H1 (cell line): ENCODE data around the gene THAP7. TPM values are rescaled to one million over a fixed set of nuclear protein-coding genes. Genes with fewer than 3 reads are reported as not detected.

ENCODE experiments used
- CTCF ChIA-PET: fragments of 300-600 bp; sonication (Branson Sonifier 250); formaldehyde crosslinking; loops from one replicate; lab custom pipeline; 2021; ENCODE audit not compliant: partially characterized antibody; lab: Charles Lee
- POLR2A ChIA-PET: fragments of 300-600 bp; sonication (Branson Sonifier 250); formaldehyde crosslinking; loops from one replicate; lab custom pipeline; 2021; ENCODE audit warnings: inconsistent platforms; ENCODE audit not compliant: partially characterized antibody; lab: Charles Lee
- DNase-seq, 2 experiments: peaks; one replicate each; pipeline versions ENCODE4 v3.0.0 to v3.0.0-alpha.2; 2010 to 2022; ENCODE audit warnings: low spot score in 2 of 2, low read depth in 1 of 2, mixed read lengths in 1 of 2
- FAIRE-seq: peaks from 2 replicates; lab custom pipeline; 2011; peaks lifted over from hg19 to GRCh38; lab: Jason Lieb, UNC
- H2AFZ ChIP-seq: 2 replicates; pipeline ENCODE4 v1.8.1; 2012; ENCODE audit warnings: low read length, inconsistent platforms
- H2AK5ac ChIP-seq: 2 replicates; pipeline ENCODE4 v1.6.1; 2013; ENCODE audit warnings: low read depth, low read length
- H2BK120ac ChIP-seq: replicated peaks from 2 replicates; pipeline ENCODE3; 2013; ENCODE audit warnings: low read depth, low read length, inconsistent platforms
- H2BK12ac ChIP-seq: 2 replicates; pipeline ENCODE4 v1.6.1; 2013; ENCODE audit warnings: low read depth, low read length
- H2BK15ac ChIP-seq: 2 replicates; pipeline ENCODE4 v1.6.1; 2013; ENCODE audit warnings: low read length
- H2BK20ac ChIP-seq: 2 replicates; pipeline ENCODE4 v1.6.1; 2013; ENCODE audit warnings: low read length
- H2BK5ac ChIP-seq: 2 replicates; pipeline ENCODE4 v1.6.1; 2013; ENCODE audit warnings: low read depth, low read length
- H3K14ac ChIP-seq: 2 replicates; pipeline ENCODE4 v1.6.1; 2013; ENCODE audit warnings: inconsistent platforms; ENCODE audit not compliant: insufficient read length
- H3K18ac ChIP-seq: 2 replicates; pipeline ENCODE4 v1.6.1; 2013; ENCODE audit warnings: low read length; ENCODE audit errors: extremely low read depth
- H3K23ac ChIP-seq: 2 replicates; pipeline ENCODE4 v1.6.1; 2013; ENCODE audit warnings: inconsistent platforms; ENCODE audit not compliant: insufficient read length
- H3K23me2 ChIP-seq: 2 replicates; pipeline ENCODE4 v1.6.1; 2013; ENCODE audit warnings: low read depth, low read length
- H3K27ac ChIP-seq: 2 replicates; pipeline ENCODE4 v1.6.1; 2011; ENCODE audit warnings: low read depth, low read length, inconsistent platforms
- H3K27me3 ChIP-seq, 4 experiments: replicated peaks in 1 of 4; 1 replicate in 1 of 4; 2 replicates in 3 of 4; pipeline versions ENCODE4 v1.6.1 to v1.8.1; 2011 to 2013; ENCODE audit warnings: low read length in 3 of 4, mild to moderate bottlenecking in 3 of 4, inconsistent platforms in 2 of 4, mixed read lengths in 2 of 4, moderate library complexity in 1 of 4; ENCODE audit not compliant: control insufficient read depth in 3 of 4, insufficient read depth in 3 of 4; ENCODE audit errors: extremely low read depth in 1 of 4
- H3K36me3 ChIP-seq, 4 experiments: 2 replicates each; pipeline versions ENCODE4 v1.6.1 to v1.8.1; 2011 to 2013; ENCODE audit warnings: mild to moderate bottlenecking in 4 of 4, low read length in 3 of 4, moderate library complexity in 2 of 4, control low read depth in 1 of 4, inconsistent platforms in 1 of 4; ENCODE audit not compliant: insufficient read depth in 4 of 4, control insufficient read depth in 2 of 4
- H3K4ac ChIP-seq: replicated peaks from 2 replicates; pipeline ENCODE3; 2013; ENCODE audit warnings: low read length, low read depth, mixed read lengths, inconsistent platforms; ENCODE audit not compliant: insufficient read length
- H3K4me1 ChIP-seq, 4 experiments: replicated peaks in 1 of 4; 1 replicate in 1 of 4; 2 replicates in 3 of 4; pipeline versions ENCODE4 v1.6.1 to v1.8.1; 2011 to 2013; ENCODE audit warnings: low read length in 3 of 4, inconsistent platforms in 2 of 4, mixed read lengths in 1 of 4; ENCODE audit not compliant: insufficient read depth in 4 of 4, control insufficient read depth in 3 of 4
- H3K4me2 ChIP-seq, 2 experiments: 2 replicates each; pipeline versions ENCODE4 v1.6.1 to v1.8.1; 2011 to 2013; ENCODE audit warnings: low read depth in 2 of 2, low read length in 2 of 2, control low read depth in 1 of 2, inconsistent platforms in 1 of 2, mild to moderate bottlenecking in 1 of 2; ENCODE audit not compliant: insufficient read depth in 1 of 2
- H3K4me3 ChIP-seq, 4 experiments: fragments of 200-600, 300-600 bp in 1 of 4; sonication (generic), shearing (Covaris generic), sonication (Bioruptor Twin) in 1 of 4; 2 replicates each; pipeline versions ENCODE4 v1.5.1 to v1.8.1; 2011 to 2016; ENCODE audit warnings: low read length in 4 of 4, low read depth in 3 of 4, control low read depth in 2 of 4, inconsistent platforms in 2 of 4, mild to moderate bottlenecking in 2 of 4, mixed read lengths in 1 of 4, moderate library complexity in 1 of 4; ENCODE audit not compliant: insufficient read depth in 2 of 4; ENCODE audit errors: extremely low read depth in 1 of 4
- H3K56ac ChIP-seq: replicated peaks from 2 replicates; pipeline ENCODE3; 2013; ENCODE audit warnings: low read depth, mild to moderate bottlenecking, mixed read lengths, low read length, inconsistent platforms; ENCODE audit not compliant: insufficient read length
- H3K79me1 ChIP-seq: 2 replicates; pipeline ENCODE4 v1.6.1; 2013; ENCODE audit warnings: low read depth, low read length, control low read depth
- H3K79me2 ChIP-seq, 2 experiments: 2 replicates each; pipeline versions ENCODE4 v1.6.1 to v1.8.1; 2012 to 2013; ENCODE audit warnings: low read length in 2 of 2, mild to moderate bottlenecking in 2 of 2, inconsistent platforms in 1 of 2; ENCODE audit not compliant: insufficient read depth in 2 of 2, control insufficient read depth in 1 of 2
- H3K9ac ChIP-seq, 4 experiments: replicated peaks in 1 of 4; 1 replicate in 1 of 4; 2 replicates in 3 of 4; pipeline versions ENCODE4 v1.6.1 to v1.8.1; 2011 to 2013; ENCODE audit warnings: low read depth in 3 of 4, low read length in 3 of 4, control low read depth in 2 of 4, mild to moderate bottlenecking in 2 of 4, moderate library complexity in 2 of 4, inconsistent platforms in 1 of 4; ENCODE audit errors: extremely low read depth in 1 of 4
- H3K9me3 ChIP-seq, 2 experiments: 2 replicates each; pipeline versions ENCODE4 v1.6.1 to v1.8.1; 2012 to 2013; ENCODE audit warnings: mild to moderate bottlenecking in 2 of 2, moderate library complexity in 2 of 2, control low read depth in 1 of 2, inconsistent platforms in 1 of 2, low read depth in 1 of 2, low read length in 1 of 2, mixed read lengths in 1 of 2; ENCODE audit not compliant: insufficient read depth in 2 of 2
- H4K20me1 ChIP-seq, 2 experiments: replicated peaks in 1 of 2; 2 replicates each; pipeline versions ENCODE3 to v1.8.1; 2011 to 2013; ENCODE audit warnings: inconsistent platforms in 2 of 2, low read length in 2 of 2, mild to moderate bottlenecking in 1 of 2; ENCODE audit not compliant: insufficient read depth in 2 of 2, control insufficient read depth in 1 of 2
- H4K5ac ChIP-seq: 2 replicates; pipeline ENCODE4 v1.6.1; 2013; ENCODE audit warnings: low read length, low read depth, mixed read lengths, inconsistent platforms; ENCODE audit not compliant: insufficient read length
- H4K8ac ChIP-seq: 2 replicates; pipeline ENCODE4 v1.8.0; 2013; ENCODE audit warnings: mild to moderate bottlenecking, moderate library complexity, low read length, inconsistent platforms; ENCODE audit not compliant: insufficient read depth; ENCODE audit errors: extremely low read depth
- H4K91ac ChIP-seq: replicated peaks from 2 replicates; pipeline ENCODE3; 2013; ENCODE audit warnings: low read length, mixed read lengths, inconsistent platforms; ENCODE audit not compliant: insufficient read length
- EZH2 ChIP-seq: fragments of 200-600 bp; sonication (generic); IDR thresholded peaks from 2 replicates; pipeline ENCODE4 v1.7.1; 2012; ENCODE audit warnings: low read depth, mild to moderate bottlenecking, moderate library complexity, low read length, inconsistent platforms; ENCODE audit not compliant: severe bottlenecking
- GTF2F1 ChIP-seq: IDR thresholded peaks from 2 replicates; pipeline ENCODE4 v1.6.1; 2012; ENCODE audit warnings: low read depth, low read length, improper control_type of control experiment, borderline replicate concordance
- HDAC6 ChIP-seq: IDR thresholded peaks from one replicate; pipeline ENCODE4 v1.7.1; 2012; ENCODE audit warnings: low read depth, mild to moderate bottlenecking, inconsistent platforms, low read length, moderate library complexity
- KDM1A ChIP-seq: fragments of 200-600, 300-600 bp; sonication (generic); IDR thresholded peaks from 2 replicates; pipeline ENCODE4 v1.7.1; 2016; ENCODE audit warnings: mild to moderate bottlenecking, low read length, borderline replicate concordance
- POLR2AphosphoS5 ChIP-seq: IDR thresholded peaks from 2 replicates; pipeline ENCODE4 v1.6.1; 2011; ENCODE audit warnings: low read depth, low read length
- RAD21 ChIP-seq, 2 experiments: IDR thresholded peaks in 1 of 2; conservative IDR thresholded peaks in 1 of 2; 2 replicates each; pipeline ENCODE4 v1.6.1; 2011; ENCODE audit warnings: low read depth in 2 of 2, low read length in 2 of 2, improper control_type of control experiment in 1 of 2, inconsistent platforms in 1 of 2, mild to moderate bottlenecking in 1 of 2, moderate library complexity in 1 of 2
- RFX5 ChIP-seq: IDR thresholded peaks from 2 replicates; pipeline ENCODE4 v1.6.1; 2011; ENCODE audit warnings: low read depth, low read length, improper control_type of control experiment, borderline replicate concordance
- SP1 ChIP-seq: IDR thresholded peaks from 2 replicates; pipeline ENCODE4 v1.6.1; 2011; ENCODE audit warnings: low read depth, low read length
- WGBS, 2 experiments: shearing (Covaris generic) in 1 of 2; methylation state at CpG; one replicate each; pipeline versions ENCODE4 v1.1.6 to v1.1.7; 2013 to 2015; ENCODE audit warnings: low lambda C conversion rate in 2 of 2, mixed read lengths in 2 of 2, inconsistent platforms in 1 of 2, low coverage in 1 of 2, missing lambda C conversion rate in 1 of 2; ENCODE audit not compliant: insufficient replicate concordance in 2 of 2, insufficient coverage in 1 of 2, insufficient read length in 1 of 2; ENCODE audit errors: extremely low coverage in 1 of 2, missing lambda C conversion rate in 1 of 2; 5-methylcytosine and 5-hydroxymethylcytosine counted together
- polyA plus RNA-seq, 7 experiments: library from polyadenylated mRNA; depleted of rRNA in 3 of 7; stranded (reverse) in 5 of 7; unstranded in 2 of 7; fragments of >200 nt in 5 of 7; fragments of 200-250 nt in 2 of 7; gene quantifications; 1 replicate in 5 of 7; 2 replicates in 1 of 7; 4 replicates in 1 of 7; pipeline versions ENCODE4 v1.2.1 to v1.2.3, GENCODE V29; 2011 to 2013; ENCODE audit warnings: missing spikeins in 2 of 7, mixed read lengths in 2 of 7
- total RNA-seq: library from RNA; stranded (reverse); fragmentation: NEBNext Ultra II Directional; extraction: Animal tissue kit (Norgen Biotek cat#: 25700); gene quantifications from 2 replicates; pipeline ENCODE4 v1.2.1, GENCODE V29; 2021

THAP7 gene
- total and polyA plus RNA-seq, 2 of the 8 experiments (the other 6 are each of a cell fraction or from before 2014, with no cell fraction given), result 16.9 to 32.5 TPM

GRCh38 chr22:20992056-20992442, 9.9 kb downstream of the THAP7 start:
- Histone ChIP-seq H3K27ac (no peak overlapping the region), H2BK20ac (no peak overlapping the region), H2BK15ac (no peak overlapping the region), H4K20me1 (peaks cover 0 to 9% of the 10 kb centered on the region in 2 experiments), H4K8ac (no peak overlapping the region), H3K4me2 (no peak overlapping the region), H3K4me1 (no peaks in the 10 kb centered on the region; a peak in 1 of 7 replicates), H3K4ac (no peak overlapping the region), H3K56ac (no peak overlapping the region), H2AK5ac (no peak overlapping the region), H3K79me2 (no peaks in the 10 kb centered on the region), H4K5ac (no peak overlapping the region), H3K4me3 (no peak overlapping the region), H2BK120ac (no peak overlapping the region), H3K14ac (no peak overlapping the region), H3K36me3 (peaks cover 0 to 10% (median 3%) of the 10 kb centered on the region in 4 experiments; a peak in 4 of 8 replicates), H3K79me1 (no peaks in the 10 kb centered on the region), H3K23ac (no peak overlapping the region), H3K23me2 (no peaks in the 10 kb centered on the region), H3K18ac (no peak overlapping the region), H3K9ac (no peak overlapping the region), H3K27me3 (no peaks in the 10 kb centered on the region), H3K9me3 (no peaks in the 10 kb centered on the region), H2BK12ac (no peak overlapping the region), H4K91ac (no peak overlapping the region), H2AFZ (no peak overlapping the region), H2BK5ac (no peak overlapping the region)
- WGBS, 2 experiments, result 90% methylated on average over 5 of the region's 7 CpGs; no CpG with 5 or more reads in 1 of the 2 experiments
- CTCF ChIA-PET, result interaction anchor here (2.6 kb wide), 1 partner anchor 30 kb away, joined by 9 read pairs; no protein-coding TSS in a partner anchor
- TF ChIP-seq HDAC6, result no peak
- TF ChIP-seq GTF2F1, result no peak
- TF ChIP-seq RFX5, result no peak
- TF ChIP-seq EZH2, result no peak
- no peak for TF ChIP-seq RAD21 (IDR thresholded peaks at IDR 0.05 in 1 of 2, conservative IDR thresholded peaks at IDR 0.05 in 1 of 2; ENCODE audit: low read depth in 2 of 2, low read length in 2 of 2)
- no peak for TF ChIP-seq KDM1A
- TF ChIP-seq SP1, result no peak
- TF ChIP-seq POLR2AphosphoS5, result no peak
- DNase-seq (no peak), FAIRE-seq (no peak)
- POLR2A ChIA-PET, result interaction anchor here (1.7 to 3.5 kb wide), 2 partner anchors 7 to 18 kb away, joined by 5 to 17 read pairs; no protein-coding TSS in a partner anchor
